ENCODE results near the gene RNF123.
"Not testable (repeated sequence)": the region's sequence is repeated elsewhere in the genome, so short reads cannot be mapped to it uniquely, and the experiment has no call there.

RNF123 gene

GRCh38 chr3:49738067-49738713 lies 48.8 kb downstream of the RNF123 start:
- DNase-seq = no peak

- DNase-seq = no peak
Measured at GRCh38 chr3:49740427-49740826, 51.1 kb downstream of the RNF123 start.

- no peak for DNase-seq
Measured at GRCh38 chr3:49745986-49746385, 56.6 kb downstream of the RNF123 start.

GRCh38 chr3:49747792-49748480 lies 58.6 kb downstream of the RNF123 start:
- DNase-seq = no peak

- DNase-seq = not testable (repeated sequence)
Measured at GRCh38 chr3:49748874-49749273, 59.5 kb downstream of the RNF123 start.

- DNase-seq = no peak
Measured at GRCh38 chr3:49750056-49750455, 60.7 kb downstream of the RNF123 start.

GRCh38 chr3:49751501-49751900 lies 62.1 kb downstream of the RNF123 start:
- no peak for DNase-seq

GRCh38 chr3:49754536-49754935 lies 65.2 kb downstream of the RNF123 start:
- DNase-seq = no peak

GRCh38 chr3:49756036-49756435 lies 66.7 kb downstream of the RNF123 start:
- no peak for DNase-seq

- DNase-seq = no peak
Measured at GRCh38 chr3:49757197-49757596, 67.8 kb downstream of the RNF123 start.

GRCh38 chr3:49759226-49759625 lies 69.9 kb downstream of the RNF123 start:
- DNase-seq = no peak

GRCh38 chr3:49761661-49762060 lies 72.3 kb downstream of the RNF123 start:
- no peak for DNase-seq

- no peak for DNase-seq
Measured at GRCh38 chr3:49763981-49764380, 74.6 kb downstream of the RNF123 start.

GRCh38 chr3:49769286-49769915 lies 80.0 kb downstream of the RNF123 start:
- no peak for DNase-seq

- no peak for DNase-seq
Measured at GRCh38 chr3:49769926-49770325, 80.6 kb downstream of the RNF123 start.

All from amygdala (tissue), 56 donors.